ENCODE measurements around the gene ARHGEF28.

The ARHGEF28 gene

GRCh38 chr5:73691302-73692080 lies 65.5 kb downstream of the ARHGEF28 start:
- DNase-seq (ENCODE audit: extremely low read depth in 1 of 2, low read depth in 1 of 2), result no peak

- no peak for DNase-seq (ENCODE audit: extremely low read depth in 1 of 2, low read depth in 1 of 2)
Observed at GRCh38 chr5:73692166-73692640, 66.2 kb downstream of the ARHGEF28 start.

- no peak for DNase-seq (ENCODE audit: extremely low read depth in 1 of 2, low read depth in 1 of 2)
Observed at GRCh38 chr5:73692981-73693380, 67.0 kb downstream of the ARHGEF28 start.

GRCh38 chr5:73693573-73694061 lies 67.6 kb downstream of the ARHGEF28 start:
- no peak for DNase-seq (ENCODE audit: extremely low read depth in 1 of 2, low read depth in 1 of 2)

GRCh38 chr5:73694089-73694488 lies 68.1 kb downstream of the ARHGEF28 start:
- no peak for DNase-seq (ENCODE audit: extremely low read depth in 1 of 2, low read depth in 1 of 2)

GRCh38 chr5:73698011-73698410 lies 72.0 kb downstream of the ARHGEF28 start:
- no peak for DNase-seq (ENCODE audit: extremely low read depth in 1 of 2, low read depth in 1 of 2)

GRCh38 chr5:73701566-73701965 lies 75.6 kb downstream of the ARHGEF28 start:
- DNase-seq (ENCODE audit: extremely low read depth in 1 of 2, low read depth in 1 of 2), result no peak

- no peak for DNase-seq (ENCODE audit: extremely low read depth in 1 of 2, low read depth in 1 of 2)
Observed at GRCh38 chr5:73702534-73702933, 76.5 kb downstream of the ARHGEF28 start.

GRCh38 chr5:73702951-73703350 lies 77.0 kb downstream of the ARHGEF28 start:
- no peak for DNase-seq (ENCODE audit: extremely low read depth in 1 of 2, low read depth in 1 of 2)

- no peak for DNase-seq (ENCODE audit: extremely low read depth in 1 of 2, low read depth in 1 of 2)
Observed at GRCh38 chr5:73705364-73705763, 79.4 kb downstream of the ARHGEF28 start.

GRCh38 chr5:73706963-73707362 lies 81.0 kb downstream of the ARHGEF28 start:
- no peak for DNase-seq (ENCODE audit: extremely low read depth in 1 of 2, low read depth in 1 of 2)

GRCh38 chr5:73709536-73710129 lies 83.6 kb downstream of the ARHGEF28 start:
- DNase-seq (ENCODE audit: extremely low read depth in 1 of 2, low read depth in 1 of 2), result no peak

GRCh38 chr5:73716284-73716808 lies 90.3 kb downstream of the ARHGEF28 start:
- DNase-seq (ENCODE audit: extremely low read depth in 1 of 2, low read depth in 1 of 2), result no peak

GRCh38 chr5:73718762-73719161 lies 92.8 kb downstream of the ARHGEF28 start:
- no peak for DNase-seq (ENCODE audit: extremely low read depth in 1 of 2, low read depth in 1 of 2)

- DNase-seq (ENCODE audit: extremely low read depth in 1 of 2, low read depth in 1 of 2), result no peak
Observed at GRCh38 chr5:73719632-73720031, 93.6 kb downstream of the ARHGEF28 start.

GRCh38 chr5:73722231-73722630 lies 96.2 kb downstream of the ARHGEF28 start:
- DNase-seq (ENCODE audit: extremely low read depth in 1 of 2, low read depth in 1 of 2), result no peak

GRCh38 chr5:73726071-73726470 lies 100.1 kb downstream of the ARHGEF28 start:
- no peak for DNase-seq (ENCODE audit: extremely low read depth in 1 of 2, low read depth in 1 of 2)

- no peak for DNase-seq (ENCODE audit: extremely low read depth in 1 of 2, low read depth in 1 of 2)
Observed at GRCh38 chr5:73726606-73727231, 100.7 kb downstream of the ARHGEF28 start.

GRCh38 chr5:73727470-73727869 lies 101.5 kb downstream of the ARHGEF28 start:
- DNase-seq (ENCODE audit: extremely low read depth in 1 of 2, low read depth in 1 of 2), result no peak

GRCh38 chr5:73728493-73729273 lies 102.7 kb downstream of the ARHGEF28 start:
- no peak for DNase-seq (ENCODE audit: extremely low read depth in 1 of 2, low read depth in 1 of 2)

- no peak for DNase-seq (ENCODE audit: extremely low read depth in 1 of 2, low read depth in 1 of 2)
Observed at GRCh38 chr5:73729329-73729728, 103.3 kb downstream of the ARHGEF28 start.

Measured in activated CD8-positive, alpha-beta memory T cell treated with anti-CD3 and anti-CD28 coated beads for 1 hour (primary cell).